ENCODE data around the gene B3GALNT2. TPM values are rescaled to one million over a fixed set of nuclear protein-coding genes. Genes with fewer than 3 reads are reported as not detected.

Gene B3GALNT2
- total and polyA plus RNA-seq, 2 donors = 19.6 to 59.5 TPM

- H3K4me1 ChIP-seq (ENCODE audit: insufficient read depth) = no peaks in the 10 kb centered on the region
- 82% methylated on average over 2 of the region's 2 CpGs for WGBS
- peaks cover 2% of the 10 kb centered on the region for H3K36me3 ChIP-seq (ENCODE audit: insufficient read depth)
- H3K27ac ChIP-seq (ENCODE audit: low read depth) = no peak overlapping the region
- no peak for DNase-seq (ENCODE audit: extremely low spot score)
- H3K4me3 ChIP-seq (ENCODE audit: low read depth, low read length) = no peak overlapping the region
Measured at GRCh38 chr1:235455097-235455496, 49.2 kb downstream of the B3GALNT2 start.

DNA sequence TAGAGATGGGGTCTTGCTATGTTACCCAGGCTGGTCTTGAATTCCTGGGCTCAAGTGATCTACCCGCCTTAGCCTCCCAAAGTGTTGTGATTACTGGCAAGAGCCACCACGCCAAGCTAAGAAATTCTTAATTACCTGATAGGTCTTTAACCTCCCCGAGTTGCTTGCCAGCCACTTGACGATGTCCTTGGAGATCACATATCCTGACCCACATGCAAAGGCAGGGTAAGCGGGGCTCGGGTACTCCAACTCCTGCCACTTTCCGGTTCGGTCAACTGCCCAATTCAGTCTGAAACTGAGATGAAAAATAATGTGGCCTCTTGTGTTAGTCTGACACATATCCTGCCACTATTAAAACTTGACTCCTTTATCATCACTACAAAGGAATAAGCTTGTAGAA, 50.2 kb downstream of the B3GALNT2 start:
- DNase-seq (ENCODE audit: extremely low spot score) = no peak
- peaks cover 2% of the 10 kb centered on the region for H3K36me3 ChIP-seq (ENCODE audit: insufficient read depth)
- H3K4me1 ChIP-seq (ENCODE audit: insufficient read depth) = no peaks in the 10 kb centered on the region
- no peak overlapping the region for H3K4me3 ChIP-seq (ENCODE audit: low read depth, low read length)
- 97% methylated on average over 8 of the region's 8 CpGs for WGBS
- no peak overlapping the region for H3K27ac ChIP-seq (ENCODE audit: low read depth)

DNA sequence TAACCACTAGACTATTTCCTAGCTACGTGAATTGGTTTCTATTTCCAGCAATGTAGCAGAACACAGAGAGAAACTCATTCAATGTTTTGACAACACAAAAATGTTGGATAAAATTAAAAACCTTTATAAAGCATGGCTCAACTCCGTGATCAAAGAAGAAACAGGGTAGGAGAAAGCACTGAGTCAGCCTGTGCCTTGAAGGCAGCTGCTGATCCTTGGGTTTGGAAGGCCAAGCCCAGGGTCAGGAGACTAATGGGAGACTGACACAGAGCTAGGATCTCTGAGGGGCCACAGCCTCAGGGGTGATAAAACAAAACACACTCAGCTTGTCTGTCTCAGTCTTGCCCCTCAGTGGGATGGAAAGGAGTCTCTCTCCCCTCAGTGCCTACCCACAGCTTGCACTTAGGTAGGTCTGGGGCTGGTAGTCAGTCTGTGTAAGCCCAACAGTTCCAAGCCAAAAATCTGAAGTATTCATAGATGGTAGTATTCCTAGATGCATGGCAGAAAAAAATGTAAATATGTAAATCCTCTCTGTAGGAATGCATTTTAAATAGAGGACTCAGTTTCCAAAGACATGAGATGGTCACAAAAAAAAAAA, 53.3 kb downstream of the B3GALNT2 start:
- no peak overlapping the region for H3K27ac ChIP-seq (ENCODE audit: low read depth)
- no peaks in the 10 kb centered on the region for H3K4me1 ChIP-seq (ENCODE audit: insufficient read depth)
- WGBS = 71% methylated on average over 2 of the region's 2 CpGs
- no peak overlapping the region for H3K4me3 ChIP-seq (ENCODE audit: low read depth, low read length)
- H3K36me3 ChIP-seq (ENCODE audit: insufficient read depth) = peaks cover 6% of the 10 kb centered on the region
- DNase-seq (ENCODE audit: extremely low spot score) = no peak

- 91% methylated on average over 5 of the region's 5 CpGs for WGBS
- peaks cover 6% of the 10 kb centered on the region for H3K36me3 ChIP-seq (ENCODE audit: insufficient read depth)
Measured at GRCh38 chr1:235450433-235450832, 53.8 kb downstream of the B3GALNT2 start.

DNA sequence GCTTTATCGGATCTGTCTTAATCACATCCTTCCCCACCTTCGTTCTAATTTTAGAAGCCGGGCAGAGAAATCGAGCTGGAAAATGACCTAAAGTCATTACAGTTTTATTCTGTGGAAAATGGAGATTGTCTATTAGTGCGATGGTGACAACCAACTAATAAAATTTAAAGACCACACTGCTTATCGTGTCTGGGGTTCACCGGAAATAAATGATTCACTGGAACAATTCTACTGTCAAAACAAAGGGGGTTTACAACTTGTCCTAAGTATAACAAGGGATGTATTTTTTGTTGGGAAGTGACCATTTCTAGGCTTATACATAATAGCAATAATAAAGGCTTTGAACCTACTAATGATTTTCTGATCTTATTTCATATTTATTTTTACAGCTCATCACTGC, 55.6 kb downstream of the B3GALNT2 start:
- WGBS = 83% methylated on average over 7 of the region's 7 CpGs
- no peaks in the 10 kb centered on the region for H3K4me1 ChIP-seq (ENCODE audit: insufficient read depth)
- no peak for DNase-seq (ENCODE audit: extremely low spot score)
- no peak overlapping the region for H3K27ac ChIP-seq (ENCODE audit: low read depth)
- no peak overlapping the region for H3K4me3 ChIP-seq (ENCODE audit: low read depth, low read length)
- peaks cover 6% of the 10 kb centered on the region for H3K36me3 ChIP-seq (ENCODE audit: insufficient read depth)

More at GRCh38 chr1:235450433-235450832, 53.8 kb downstream of the B3GALNT2 start:
- DNase-seq (ENCODE audit: extremely low spot score) = no peak
- no peak overlapping the region for H3K4me3 ChIP-seq (ENCODE audit: low read depth, low read length)
- H3K4me1 ChIP-seq (ENCODE audit: insufficient read depth) = no peaks in the 10 kb centered on the region
- no peak overlapping the region for H3K27ac ChIP-seq (ENCODE audit: low read depth)

GRCh38 chr1:235442788-235443429, 61.3 kb downstream of the B3GALNT2 start:
- H3K36me3 ChIP-seq (ENCODE audit: insufficient read depth) = peaks cover 4% of the 10 kb centered on the region
- no peak overlapping the region for H3K4me3 ChIP-seq (ENCODE audit: low read depth, low read length)
- no peaks in the 10 kb centered on the region for H3K4me1 ChIP-seq (ENCODE audit: insufficient read depth)
- WGBS = 90% methylated on average over 9 of the region's 9 CpGs
- no peak overlapping the region for H3K27ac ChIP-seq (ENCODE audit: low read depth)
- DNase-seq (ENCODE audit: extremely low spot score) = no peak

- Histone ChIP-seq H3K4me3 (ENCODE audit: low read depth, low read length) (no peak overlapping the region), H3K4me1 (ENCODE audit: insufficient read depth) (no peaks in the 10 kb centered on the region), H3K36me3 (ENCODE audit: insufficient read depth) (no peaks in the 10 kb centered on the region), H3K27ac (ENCODE audit: low read depth) (no peak overlapping the region)
- WGBS = 91% methylated on average over 6 of the region's 6 CpGs
- DNase-seq (ENCODE audit: extremely low spot score) = no peak
Measured at GRCh38 chr1:235441159-235441685, 63.0 kb downstream of the B3GALNT2 start.

DNA sequence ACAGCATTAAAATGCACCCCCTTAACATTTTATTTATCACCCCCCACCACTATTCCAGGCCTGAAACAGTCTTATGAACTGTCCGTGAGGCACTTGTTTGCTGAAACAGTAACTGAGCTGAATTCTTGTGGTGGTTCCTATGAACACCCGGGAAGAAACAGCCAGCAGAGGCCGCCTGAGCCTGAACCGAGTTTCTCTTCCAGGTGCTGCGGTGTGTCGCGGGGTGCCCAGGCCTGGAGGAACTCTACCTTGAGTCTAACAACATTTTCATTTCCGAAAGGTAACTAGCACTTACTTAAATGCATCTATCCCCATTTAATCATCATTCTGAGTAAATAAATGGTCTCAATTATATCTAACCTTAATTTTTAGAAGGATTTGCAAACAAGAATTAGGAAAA, 70.3 kb downstream of the B3GALNT2 start:
- Histone ChIP-seq H3K27ac (ENCODE audit: low read depth) (no peak overlapping the region), H3K4me3 (ENCODE audit: low read depth, low read length) (no peak overlapping the region), H3K4me1 (ENCODE audit: insufficient read depth) (no peaks in the 10 kb centered on the region), H3K36me3 (ENCODE audit: insufficient read depth) (peaks cover 5% of the 10 kb centered on the region)
- WGBS = 90% methylated on average over 8 of the region's 8 CpGs
- no peak for DNase-seq (ENCODE audit: extremely low spot score)

DNA sequence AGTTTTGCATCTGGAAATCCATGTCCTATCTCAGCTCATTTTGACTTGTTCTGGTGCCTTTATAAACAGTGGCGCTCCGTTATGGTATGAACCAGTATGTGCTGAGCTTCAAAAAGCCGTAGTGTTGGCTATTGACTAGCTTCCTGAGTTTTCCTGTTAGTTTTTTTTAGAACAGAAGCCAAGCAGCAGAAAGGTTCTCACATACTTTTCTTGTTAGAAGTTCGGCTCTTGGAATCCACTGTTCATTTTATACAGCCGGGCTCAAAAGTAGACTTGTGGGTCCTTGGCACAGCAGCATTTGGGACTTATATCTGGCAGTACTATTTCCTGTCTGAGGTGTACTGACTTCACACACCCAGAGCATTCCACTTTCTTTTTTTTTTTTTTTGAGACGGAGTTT, 73.3 kb downstream of the B3GALNT2 start:
- no peak overlapping the region for H3K27ac ChIP-seq (ENCODE audit: low read depth)
- no peak overlapping the region for H3K4me3 ChIP-seq (ENCODE audit: low read depth, low read length)
- H3K4me1 ChIP-seq (ENCODE audit: insufficient read depth) = no peaks in the 10 kb centered on the region
- WGBS = 77% methylated on average over 6 of the region's 6 CpGs
- no peak for DNase-seq (ENCODE audit: extremely low spot score)
- peaks cover 5% of the 10 kb centered on the region for H3K36me3 ChIP-seq (ENCODE audit: insufficient read depth)

- Histone ChIP-seq H3K4me1 (ENCODE audit: insufficient read depth) (no peaks in the 10 kb centered on the region), H3K36me3 (ENCODE audit: insufficient read depth) (peaks cover 5% of the 10 kb centered on the region), H3K27ac (ENCODE audit: low read depth) (no peak overlapping the region), H3K4me3 (ENCODE audit: low read depth, low read length) (no peak overlapping the region)
- 83% methylated on average over 5 of the region's 5 CpGs for WGBS
- no peak for DNase-seq (ENCODE audit: extremely low spot score)
Measured at GRCh38 chr1:235429143-235429542, 75.1 kb downstream of the B3GALNT2 start.

GRCh38 chr1:235427447-235427846, 76.8 kb downstream of the B3GALNT2 start:
- 67% methylated on average over 4 of the region's 4 CpGs for WGBS
- DNase-seq (ENCODE audit: extremely low spot score) = no peak
- H3K36me3 ChIP-seq (ENCODE audit: insufficient read depth) = no peaks in the 10 kb centered on the region
- H3K27ac ChIP-seq (ENCODE audit: low read depth) = no peak overlapping the region
- no peak overlapping the region for H3K4me3 ChIP-seq (ENCODE audit: low read depth, low read length)
- no peaks in the 10 kb centered on the region for H3K4me1 ChIP-seq (ENCODE audit: insufficient read depth)

GRCh38 chr1:235426680-235427079, 77.6 kb downstream of the B3GALNT2 start:
- Histone ChIP-seq H3K4me3 (ENCODE audit: low read depth, low read length) (no peak overlapping the region), H3K27ac (ENCODE audit: low read depth) (no peak overlapping the region), H3K4me1 (ENCODE audit: insufficient read depth) (no peaks in the 10 kb centered on the region), H3K36me3 (ENCODE audit: insufficient read depth) (no peaks in the 10 kb centered on the region)
- 93% methylated on average over 13 of the region's 13 CpGs for WGBS
- no peak for DNase-seq (ENCODE audit: extremely low spot score)

DNA sequence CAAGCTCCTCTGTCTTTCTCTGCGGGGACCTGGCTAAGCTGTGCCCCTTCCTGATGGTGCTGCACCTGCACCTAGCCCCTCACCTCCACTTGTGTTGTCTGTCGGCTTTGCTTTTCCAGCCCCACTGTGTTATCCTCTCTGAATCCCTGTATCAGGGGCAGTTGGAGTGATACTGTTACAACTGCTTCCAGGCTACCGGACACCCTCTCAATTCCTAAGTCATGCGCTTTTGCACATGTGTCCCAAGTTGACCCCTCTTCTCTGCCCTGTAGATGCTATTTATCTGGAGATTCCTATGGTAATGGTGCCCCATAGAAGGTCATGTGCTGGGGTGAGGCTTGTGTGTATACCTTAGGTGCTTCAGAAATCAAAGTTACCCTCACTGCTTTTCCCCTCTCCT, 78.1 kb downstream of the B3GALNT2 start:
- no peak for DNase-seq (ENCODE audit: extremely low spot score)
- Histone ChIP-seq H3K4me1 (ENCODE audit: insufficient read depth) (no peaks in the 10 kb centered on the region), H3K27ac (ENCODE audit: low read depth) (no peak overlapping the region), H3K4me3 (ENCODE audit: low read depth, low read length) (no peak overlapping the region), H3K36me3 (ENCODE audit: insufficient read depth) (no peaks in the 10 kb centered on the region)
- WGBS = 97% methylated on average over 4 of the region's 4 CpGs

DNA sequence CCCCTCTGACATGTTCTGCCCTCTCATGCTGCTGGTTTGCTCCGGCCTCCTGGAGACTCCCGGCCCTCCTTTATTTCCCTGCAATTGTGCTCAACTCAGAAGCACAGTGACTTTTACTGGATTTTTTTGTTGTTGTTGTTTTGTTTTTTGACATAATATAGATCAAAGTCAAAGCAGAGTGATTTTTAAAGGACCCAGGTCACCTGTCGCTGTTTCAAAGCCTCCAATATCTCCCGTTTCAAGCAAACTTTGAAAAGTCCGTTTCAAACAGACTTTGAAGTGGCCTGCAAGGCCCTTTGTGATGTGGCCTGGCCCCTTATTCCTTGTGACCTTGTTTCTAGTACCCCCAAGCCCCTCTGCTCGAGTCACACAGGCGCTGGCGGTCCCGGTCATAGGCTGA, 78.9 kb downstream of the B3GALNT2 start:
- H3K27ac ChIP-seq (ENCODE audit: low read depth) = no peak overlapping the region
- H3K4me1 ChIP-seq (ENCODE audit: insufficient read depth) = no peaks in the 10 kb centered on the region
- WGBS = 90% methylated on average over 9 of the region's 9 CpGs
- no peak for DNase-seq (ENCODE audit: extremely low spot score)
- H3K4me3 ChIP-seq (ENCODE audit: low read depth, low read length) = no peak overlapping the region
- no peaks in the 10 kb centered on the region for H3K36me3 ChIP-seq (ENCODE audit: insufficient read depth)
